Common myeloid progenitor, CD34-positive (primary cell): ENCODE data around the gene TRIM43B.
"Not testable (repeated sequence)": the region's sequence is repeated elsewhere in the genome, so short reads cannot be mapped to it uniquely, and the experiment has no call there.

Experiments
- CTCF ChIA-PET: fragments of 350-600 bp; sonication (Branson Sonifier 250); formaldehyde crosslinking; loops from one replicate; lab custom pipeline; 2021; ENCODE audit warnings: antibody characterized with exemption; lab: Charles Lee
- POLR2A ChIA-PET: fragments of 350-600 bp; sonication (Branson Sonifier 250); formaldehyde crosslinking; loops from one replicate; lab custom pipeline; 2021; ENCODE audit warnings: antibody characterized with exemption; lab: Charles Lee
- DNase-seq, 3 donors: peaks; one replicate each; pipeline versions ENCODE4 v3.0.0 to v3.0.0-alpha.2; 2013
- H3K27ac ChIP-seq, 2 experiments: 1 replicate in 1 of 2; 2 replicates in 1 of 2; pipeline ENCODE4 v1.7.0; 2013; ENCODE audit warnings: inconsistent platforms in 2 of 2, low read length in 2 of 2, mild to moderate bottlenecking in 2 of 2, low read depth in 1 of 2, moderate library complexity in 1 of 2; ENCODE audit not compliant: severe bottlenecking in 2 of 2, insufficient read depth in 1 of 2, poor library complexity in 1 of 2
- H3K27me3 ChIP-seq, 5 experiments: replicated peaks in 2 of 5; 1 replicate in 3 of 5; 2 replicates in 2 of 5; pipeline versions ENCODE4 v1.6.1 to v1.7.0; 2013; ENCODE audit warnings: low read length in 4 of 5, mild to moderate bottlenecking in 2 of 5, moderate library complexity in 2 of 5, inconsistent platforms in 1 of 5; ENCODE audit not compliant: insufficient read depth in 5 of 5, control insufficient read depth in 4 of 5
- H3K36me3 ChIP-seq, 4 experiments: 1 replicate in 2 of 4; 2 replicates in 2 of 4; pipeline versions ENCODE4 v1.6.1 to v1.7.0; 2013; ENCODE audit warnings: low read length in 3 of 4, control low read depth in 1 of 4, mild to moderate bottlenecking in 1 of 4; ENCODE audit not compliant: control insufficient read depth in 4 of 4, insufficient read depth in 4 of 4
- H3K4me1 ChIP-seq, 4 experiments: 1 replicate in 3 of 4; 2 replicates in 1 of 4; pipeline versions ENCODE4 v1.6.1 to v1.7.1; 2013; ENCODE audit warnings: low read length in 3 of 4, mild to moderate bottlenecking in 3 of 4, control low read depth in 1 of 4, inconsistent platforms in 1 of 4, moderate library complexity in 1 of 4; ENCODE audit not compliant: control insufficient read depth in 4 of 4, insufficient read depth in 4 of 4; ENCODE audit errors: control extremely low read depth in 1 of 4
- H3K4me3 ChIP-seq, 7 experiments: 1 replicate in 4 of 7; 2 replicates in 3 of 7; pipeline versions ENCODE4 v1.5.1 to v1.7.0; 2013; ENCODE audit warnings: mild to moderate bottlenecking in 7 of 7, low read length in 6 of 7, moderate library complexity in 6 of 7, inconsistent platforms in 2 of 7, low read depth in 2 of 7, control low read depth in 1 of 7; ENCODE audit not compliant: insufficient read depth in 4 of 7, control insufficient read depth in 1 of 7; ENCODE audit errors: extremely low read depth in 1 of 7
- H3K9me3 ChIP-seq, 5 experiments: 1 replicate in 4 of 5; 2 replicates in 1 of 5; pipeline versions ENCODE4 v1.6.1 to v1.7.1; 2013; ENCODE audit warnings: low read length in 4 of 5, mild to moderate bottlenecking in 2 of 5, inconsistent platforms in 1 of 5, low read depth in 1 of 5, moderate library complexity in 1 of 5; ENCODE audit not compliant: control insufficient read depth in 4 of 5, insufficient read depth in 2 of 5; ENCODE audit errors: control extremely low read depth in 1 of 5
- WGBS: methylation state at CpG from one replicate; pipeline ENCODE4 v1.1.5; 2013; ENCODE audit not compliant: insufficient coverage; 5-methylcytosine and 5-hydroxymethylcytosine counted together

Gene TRIM43B

GRCh38 chr2:95467984-95468383 lies 16.6 kb downstream of the TRIM43B start:
- H3K36me3 ChIP-seq, H3K4me1 ChIP-seq, H3K9me3 ChIP-seq, POLR2A ChIA-PET, H3K27me3 ChIP-seq, H3K4me3 ChIP-seq, CTCF ChIA-PET, DNase-seq, H3K27ac ChIP-seq: not testable (repeated sequence)
- no CpG with 5 or more reads among the region's 3 CpGs for WGBS

DNA sequence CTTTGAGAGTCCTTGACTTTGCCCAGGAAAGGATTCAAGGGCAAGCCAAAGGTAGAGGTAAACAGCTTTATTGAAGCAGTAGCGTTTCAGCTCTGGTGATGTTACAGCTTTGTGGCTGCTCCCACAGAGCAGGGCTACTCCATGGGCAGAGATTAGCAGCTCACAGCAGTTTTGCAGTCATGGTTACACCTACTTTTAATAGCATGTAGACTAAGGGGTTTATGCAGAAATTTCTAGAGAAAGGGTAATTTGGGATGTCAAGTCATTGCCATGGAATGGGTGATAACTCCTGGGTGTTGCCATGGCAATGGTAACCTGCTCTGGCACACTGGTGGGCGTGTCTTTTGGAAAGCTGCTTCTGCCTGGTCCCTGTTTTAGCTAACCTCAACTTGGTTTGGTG lies 18.0 kb downstream of the TRIM43B start:
- no CpG with 5 or more reads among the region's 2 CpGs for WGBS

GRCh38 chr2:95463292-95463691 lies 21.3 kb downstream of the TRIM43B start:
- H3K36me3 ChIP-seq, H3K4me1 ChIP-seq, POLR2A ChIA-PET, H3K27ac ChIP-seq, H3K9me3 ChIP-seq, H3K27me3 ChIP-seq, DNase-seq, CTCF ChIA-PET, H3K4me3 ChIP-seq: not testable (repeated sequence)
- no CpG with 5 or more reads among the region's 3 CpGs for WGBS

More for the DNA sequence above, 18.0 kb downstream of the TRIM43B start:
- H3K36me3 ChIP-seq, H3K27ac ChIP-seq, H3K9me3 ChIP-seq, H3K4me1 ChIP-seq, DNase-seq, H3K27me3 ChIP-seq, CTCF ChIA-PET, POLR2A ChIA-PET, H3K4me3 ChIP-seq: not testable (repeated sequence)

DNA sequence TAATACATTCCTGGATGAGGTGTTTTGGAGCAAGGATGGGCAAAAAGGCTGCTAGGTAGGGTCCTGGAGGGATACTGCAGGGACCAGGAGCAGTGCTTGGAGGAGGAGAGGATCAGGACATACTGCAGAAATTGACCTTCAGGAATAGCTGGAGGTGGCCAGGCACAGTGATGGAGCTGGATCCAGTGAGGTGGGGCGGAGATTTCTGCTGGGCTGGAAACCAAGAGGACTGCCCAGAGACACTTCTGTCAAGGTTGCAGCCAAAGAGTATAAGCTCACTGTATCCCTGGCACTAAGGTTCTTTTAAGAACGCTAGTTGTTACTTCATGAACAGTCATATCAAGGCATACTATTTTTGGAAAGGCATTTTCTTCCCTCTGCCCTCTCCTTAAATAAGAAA lies 39.2 kb downstream of the TRIM43B start:
- H3K4me1 ChIP-seq, CTCF ChIA-PET, H3K4me3 ChIP-seq, POLR2A ChIA-PET, DNase-seq, H3K9me3 ChIP-seq, H3K27ac ChIP-seq, H3K36me3 ChIP-seq, H3K27me3 ChIP-seq: not testable (repeated sequence)
- WGBS, result no CpG with 5 or more reads among the region's 2 CpGs

DNA sequence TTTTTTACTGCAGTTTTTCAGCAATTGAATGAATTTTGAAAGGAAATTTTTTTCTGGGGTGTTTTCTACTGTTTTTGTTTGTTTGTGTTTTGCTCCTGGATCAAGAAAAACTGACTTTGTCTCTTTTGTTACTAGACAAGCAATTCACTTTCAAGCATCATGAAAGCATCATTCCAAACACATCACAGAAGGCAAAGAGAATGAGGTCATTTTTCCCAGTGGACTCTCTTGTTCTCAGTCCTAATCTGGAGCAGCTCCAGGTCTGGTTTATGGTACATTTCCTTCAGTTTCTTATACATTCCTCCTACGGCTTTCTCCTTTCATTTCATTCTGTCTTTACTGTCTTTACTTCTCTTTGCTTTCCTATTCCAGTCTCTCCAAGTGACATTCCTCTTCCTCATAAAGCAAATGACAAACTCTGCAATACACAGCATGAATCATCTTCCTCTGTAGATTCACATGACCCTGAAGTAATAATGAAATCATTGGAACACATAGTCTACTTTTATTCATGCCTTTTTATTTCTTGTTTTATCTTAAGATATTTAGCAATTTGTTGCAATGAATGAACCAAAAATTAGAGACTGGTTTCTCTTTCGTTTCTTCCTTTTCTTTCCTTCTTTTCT lies 42.0 kb downstream of the TRIM43B start:
- H3K4me3 ChIP-seq, CTCF ChIA-PET, H3K4me1 ChIP-seq, H3K27ac ChIP-seq, H3K27me3 ChIP-seq, POLR2A ChIA-PET, DNase-seq, H3K9me3 ChIP-seq, H3K36me3 ChIP-seq: not testable (repeated sequence)
- WGBS, result no CpG with 5 or more reads among the region's 2 CpGs

DNA sequence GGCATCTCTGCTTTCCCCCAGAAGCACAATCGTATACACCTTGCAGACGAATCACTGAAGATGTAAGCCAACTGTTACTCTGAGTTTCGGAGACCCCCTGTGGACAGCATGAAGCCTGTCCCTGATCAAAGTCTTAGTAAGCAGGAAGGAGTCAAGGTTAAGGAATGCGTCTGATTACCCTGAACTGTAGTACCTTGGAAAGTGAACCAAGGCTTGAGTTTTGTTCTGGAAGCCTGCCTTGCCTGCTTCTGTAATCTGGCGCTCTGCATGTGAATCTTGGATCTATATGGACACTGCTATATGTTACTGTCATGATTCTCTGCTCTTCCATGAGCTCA lies 48.7 kb downstream of the TRIM43B start:
- POLR2A ChIA-PET, DNase-seq, H3K27ac ChIP-seq, CTCF ChIA-PET, H3K9me3 ChIP-seq, H3K4me1 ChIP-seq, H3K36me3 ChIP-seq, H3K27me3 ChIP-seq, H3K4me3 ChIP-seq: not testable (repeated sequence)
- WGBS, result no CpG with 5 or more reads among the region's 5 CpGs

DNA sequence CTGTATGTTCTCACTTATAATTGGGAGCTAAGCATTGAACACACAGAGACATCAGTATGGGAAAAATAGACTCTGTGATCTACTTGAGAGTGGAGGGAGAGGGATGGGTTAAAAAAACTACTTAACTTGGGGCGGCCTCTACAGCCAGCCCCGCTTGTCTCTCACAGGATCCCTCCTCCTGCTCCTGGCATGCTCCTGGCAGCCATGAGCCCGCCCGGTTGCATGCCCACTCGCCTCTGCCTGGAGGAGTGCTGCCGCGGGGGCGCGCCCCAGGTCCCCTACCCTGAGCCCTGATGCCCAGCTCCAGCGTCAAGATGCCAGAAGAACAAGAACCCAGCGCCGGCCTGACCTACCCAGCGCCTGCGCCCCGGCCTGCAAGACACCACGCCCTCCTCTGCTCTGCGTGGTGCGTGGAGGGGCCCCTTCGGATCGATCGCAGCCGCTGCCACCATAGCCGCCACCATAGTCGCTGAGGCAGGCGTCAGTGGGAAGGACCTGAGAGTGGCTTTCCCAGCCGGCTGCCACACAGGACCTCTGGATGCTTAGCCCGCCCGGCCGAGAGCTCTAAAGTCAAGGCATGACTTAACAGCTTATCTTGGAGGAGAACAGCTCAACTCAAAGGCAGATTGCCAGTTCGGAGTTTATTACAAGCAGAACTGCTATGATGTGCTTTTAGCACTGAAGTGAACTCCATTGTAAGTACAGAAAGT lies 49.2 kb downstream of the TRIM43B start:
- DNase-seq, CTCF ChIA-PET, H3K9me3 ChIP-seq, H3K4me3 ChIP-seq, H3K27ac ChIP-seq, H3K27me3 ChIP-seq, H3K4me1 ChIP-seq, POLR2A ChIA-PET, H3K36me3 ChIP-seq: not testable (repeated sequence)
- no CpG with 5 or more reads among the region's 30 CpGs for WGBS
